Activated B cell treated with CpG ODN at 0.5 μM for 24 hours (primary cell): ENCODE data around the gene PRKAR1B. TPM values are rescaled to one million over a fixed set of nuclear protein-coding genes. Genes with fewer than 3 reads are reported as not detected.

Source experiments
- ATAC-seq: fragments of 200-7000 bp; cut with Tn5 transposase; one replicate; pipeline ENCODE4 v1.10.0; 2021; ENCODE audit warnings: low read depth, mild to moderate bottlenecking, moderate library complexity
- CTCF ChIA-PET: fragments of 350-600 bp; sonication (Branson Sonifier 250); formaldehyde crosslinking; loops from one replicate; lab custom pipeline; 2021; ENCODE audit warnings: antibody characterized with exemption; lab: Charles Lee
- POLR2A ChIA-PET: fragments of 350-600 bp; sonication (Branson Sonifier 250); formaldehyde crosslinking; loops from one replicate; lab custom pipeline; 2021; ENCODE audit warnings: antibody characterized with exemption; lab: Charles Lee
- DNase-seq: peaks from one replicate; pipeline ENCODE4 v3.0.0; 2022
- H3K27ac Mint-ChIP-seq: one replicate; pipeline ENCODE4 v1.8.0; 2020; ENCODE audit warnings: mixed read lengths
- H3K27me3 Mint-ChIP-seq: one replicate; pipeline ENCODE4 v1.8.0; 2021; ENCODE audit warnings: mixed read lengths
- H3K36me3 Mint-ChIP-seq: one replicate; pipeline ENCODE4 v1.8.0; 2021; ENCODE audit warnings: low read depth, mixed read lengths
- H3K4me1 Mint-ChIP-seq: one replicate; pipeline ENCODE4 v1.8.0; 2021; ENCODE audit warnings: mixed read lengths
- H3K4me3 Mint-ChIP-seq: one replicate; pipeline ENCODE4 v1.8.0; 2020; ENCODE audit warnings: mild to moderate bottlenecking, mixed read lengths
- H3K9me3 Mint-ChIP-seq: one replicate; pipeline ENCODE4 v1.8.0; 2020; ENCODE audit warnings: mixed read lengths
- intact Hi-C: fragments of 100-400 bp; cut with micrococcal nuclease; formaldehyde crosslinking; loops from one replicate; pipeline ENCODE4 v1.15.1; 2024
- total RNA-seq: library from RNA; stranded (reverse); gene quantifications from 2 replicates; pipeline ENCODE4 v1.2.3, GENCODE V29; 2022
- TF ChIP-seq, protein P1 (sequence below): fragments of 200-600 bp; IDR thresholded peaks from one replicate; pipeline ENCODE4 v1.8.0; 2022; ENCODE audit warnings: antibody characterized with exemption, mild to moderate bottlenecking

PRKAR1B gene
- total RNA-seq, 1 donor from 2014 or later = 17.5 TPM

GRCh38 chr7:666454-667292 lies 60.4 kb downstream of the PRKAR1B start:
- ChIA-PET POLR2A (no interaction called here), CTCF (no interaction called here)
- Mint-ChIP-seq H3K27ac (no peak overlapping the region), H3K4me1 (no peaks in the 10 kb centered on the region), H3K27me3 (no peaks in the 10 kb centered on the region), H3K9me3 (no peaks in the 10 kb centered on the region), H3K36me3 (peaks cover 2% of the 10 kb centered on the region), H3K4me3 (no peak overlapping the region)
- ATAC-seq (no peak), DNase-seq (no peak)
- TF ChIP-seq, protein P1, sequence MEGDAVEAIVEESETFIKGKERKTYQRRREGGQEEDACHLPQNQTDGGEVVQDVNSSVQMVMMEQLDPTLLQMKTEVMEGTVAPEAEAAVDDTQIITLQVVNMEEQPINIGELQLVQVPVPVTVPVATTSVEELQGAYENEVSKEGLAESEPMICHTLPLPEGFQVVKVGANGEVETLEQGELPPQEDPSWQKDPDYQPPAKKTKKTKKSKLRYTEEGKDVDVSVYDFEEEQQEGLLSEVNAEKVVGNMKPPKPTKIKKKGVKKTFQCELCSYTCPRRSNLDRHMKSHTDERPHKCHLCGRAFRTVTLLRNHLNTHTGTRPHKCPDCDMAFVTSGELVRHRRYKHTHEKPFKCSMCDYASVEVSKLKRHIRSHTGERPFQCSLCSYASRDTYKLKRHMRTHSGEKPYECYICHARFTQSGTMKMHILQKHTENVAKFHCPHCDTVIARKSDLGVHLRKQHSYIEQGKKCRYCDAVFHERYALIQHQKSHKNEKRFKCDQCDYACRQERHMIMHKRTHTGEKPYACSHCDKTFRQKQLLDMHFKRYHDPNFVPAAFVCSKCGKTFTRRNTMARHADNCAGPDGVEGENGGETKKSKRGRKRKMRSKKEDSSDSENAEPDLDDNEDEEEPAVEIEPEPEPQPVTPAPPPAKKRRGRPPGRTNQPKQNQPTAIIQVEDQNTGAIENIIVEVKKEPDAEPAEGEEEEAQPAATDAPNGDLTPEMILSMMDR = no peak
- intact Hi-C loops = no loop called here

DNA sequence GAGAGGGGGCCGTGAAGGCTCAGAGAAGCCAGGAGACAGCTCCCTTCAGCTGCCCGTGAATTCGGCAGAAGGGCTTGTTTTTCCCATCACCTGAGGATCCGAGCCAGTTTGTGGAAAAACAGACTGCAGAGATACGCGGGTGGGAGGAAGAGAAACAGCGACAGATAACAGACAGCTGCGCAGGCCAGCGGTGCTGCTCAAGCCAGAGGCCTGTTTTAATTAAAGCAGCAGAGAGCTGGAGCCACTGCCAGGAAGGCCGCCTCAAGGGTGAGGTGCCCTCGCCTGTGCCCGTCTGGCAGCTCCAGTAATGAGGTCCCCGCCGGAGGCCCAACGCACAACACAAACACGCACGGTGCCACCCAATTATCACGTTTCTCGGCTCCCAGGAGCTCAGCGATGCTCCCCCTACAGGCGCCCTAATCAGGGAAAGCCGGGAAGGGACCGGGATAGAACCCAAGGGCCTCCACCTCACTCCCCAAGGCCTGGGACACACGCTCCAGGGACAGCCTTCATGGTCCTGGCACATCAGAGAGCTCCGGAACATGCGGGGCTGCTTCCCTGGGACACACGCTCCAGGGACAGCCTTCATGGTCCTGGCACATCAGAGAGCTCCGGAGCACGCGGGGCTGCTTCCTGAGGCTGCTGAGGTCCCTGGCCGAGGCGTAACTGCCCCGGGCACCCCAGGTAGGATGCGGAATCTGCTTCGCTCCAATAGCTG lies 61.2 kb downstream of the PRKAR1B start:
- ATAC-seq (no peak), DNase-seq (no peak)
- no peak overlapping the region for H3K27ac Mint-ChIP-seq
- TF ChIP-seq, protein P1 = no peak
- ChIA-PET POLR2A (no interaction called here), CTCF (no interaction called here)
- no peaks in the 10 kb centered on the region for H3K27me3 Mint-ChIP-seq
- peaks cover 2% of the 10 kb centered on the region for H3K36me3 Mint-ChIP-seq
- H3K4me3 Mint-ChIP-seq = no peak overlapping the region
- no peaks in the 10 kb centered on the region for H3K9me3 Mint-ChIP-seq
- intact Hi-C loops = no loop called here
- no peaks in the 10 kb centered on the region for H3K4me1 Mint-ChIP-seq

DNA sequence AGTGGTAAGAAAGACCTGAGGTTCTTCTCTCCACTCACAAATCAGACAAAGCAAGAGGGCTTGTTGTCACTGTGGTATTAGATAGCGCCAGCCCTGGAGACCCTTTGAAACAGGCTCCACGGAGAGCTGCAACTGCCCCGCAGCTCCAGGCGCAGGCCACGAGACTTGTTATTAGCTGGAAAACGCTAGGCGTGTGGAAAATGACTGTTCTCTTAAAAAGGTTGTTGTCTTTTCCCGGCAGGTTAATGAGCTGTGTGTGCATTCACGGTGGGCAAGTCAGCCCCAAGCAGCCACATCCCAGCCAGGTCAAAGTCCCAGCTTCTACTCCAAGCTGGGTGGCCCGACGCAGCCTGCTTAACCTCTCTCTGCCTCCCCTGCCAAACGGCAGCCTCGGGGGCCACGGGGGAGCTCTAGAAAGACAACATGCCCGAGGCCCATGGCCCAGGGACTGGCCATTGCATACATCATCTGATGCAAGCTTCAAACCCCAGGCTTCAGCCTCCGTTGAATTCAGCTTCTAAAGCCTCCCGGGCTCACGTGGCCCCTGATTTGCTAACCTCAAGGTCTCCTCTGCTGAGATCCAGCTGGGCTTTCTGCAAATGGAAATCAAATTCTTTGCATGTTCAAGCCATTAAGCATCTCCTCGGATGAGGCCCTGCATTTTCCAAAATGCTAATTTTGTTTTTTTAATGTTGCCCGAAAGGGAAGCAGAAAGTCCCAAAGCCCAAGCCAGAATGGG lies 61.9 kb downstream of the PRKAR1B start:
- no peaks in the 10 kb centered on the region for H3K9me3 Mint-ChIP-seq
- ATAC-seq (no peak), DNase-seq (no peak)
- H3K4me1 Mint-ChIP-seq = no peaks in the 10 kb centered on the region
- ChIA-PET CTCF (no interaction called here), POLR2A (no interaction called here)
- TF ChIP-seq, protein P1 = no peak
- intact Hi-C loops = no loop called here
- H3K36me3 Mint-ChIP-seq = peaks cover 2% of the 10 kb centered on the region
- no peaks in the 10 kb centered on the region for H3K27me3 Mint-ChIP-seq
- no peak overlapping the region for H3K4me3 Mint-ChIP-seq
- H3K27ac Mint-ChIP-seq = no peak overlapping the region

GRCh38 chr7:664402-664775 lies 62.7 kb downstream of the PRKAR1B start:
- CTCF ChIA-PET = no interaction called here

More at GRCh38 chr7:664402-664775, 62.7 kb downstream of the PRKAR1B start:
- H3K4me1 Mint-ChIP-seq = no peaks in the 10 kb centered on the region
- H3K36me3 Mint-ChIP-seq = peaks cover 2% of the 10 kb centered on the region
- no peaks in the 10 kb centered on the region for H3K9me3 Mint-ChIP-seq
- no peaks in the 10 kb centered on the region for H3K27me3 Mint-ChIP-seq
- no peak overlapping the region for H3K27ac Mint-ChIP-seq
- ATAC-seq = no peak
- intact Hi-C loops = no loop called here
- no peak overlapping the region for H3K4me3 Mint-ChIP-seq
- POLR2A ChIA-PET = no interaction called here
- no peak for DNase-seq
- TF ChIP-seq, protein P1 = no peak
